Posterior vena cava (tissue), 2 donors: ENCODE measurements around the gene RNLS. TPM values are rescaled to one million over a fixed set of nuclear protein-coding genes. Genes with fewer than 3 reads are reported as not detected.

ENCODE experiments used
- DNase-seq: peaks from one replicate; pipeline ENCODE4 v3.0.0-alpha.2; 2020; ENCODE audit warnings: low spot score
- intact Hi-C, 2 donors: fragments of 100-400 bp; cut with DNase I; formaldehyde crosslinking; loops; one replicate each; pipeline versions ENCODE4 v1.14.1 to v1.14.2; 2022 to 2023
- total RNA-seq, 2 donors: library from RNA; stranded (reverse); fragmentation: NEBNext Ultra II Directional; extraction: Animal tissue kit (Norgen Biotek cat#: 25700); gene quantifications; one replicate each; pipeline ENCODE4 v1.2.1, GENCODE V29; 2021
- donor health status: DM: yes; HTN: yes; CAD: no.
- donor health status: DM: yes; HTN: yes; CAD: no.

Gene RNLS
- total RNA-seq, 2 donors from 2014 or later = 6.3 to 11.2 TPM

DNA sequence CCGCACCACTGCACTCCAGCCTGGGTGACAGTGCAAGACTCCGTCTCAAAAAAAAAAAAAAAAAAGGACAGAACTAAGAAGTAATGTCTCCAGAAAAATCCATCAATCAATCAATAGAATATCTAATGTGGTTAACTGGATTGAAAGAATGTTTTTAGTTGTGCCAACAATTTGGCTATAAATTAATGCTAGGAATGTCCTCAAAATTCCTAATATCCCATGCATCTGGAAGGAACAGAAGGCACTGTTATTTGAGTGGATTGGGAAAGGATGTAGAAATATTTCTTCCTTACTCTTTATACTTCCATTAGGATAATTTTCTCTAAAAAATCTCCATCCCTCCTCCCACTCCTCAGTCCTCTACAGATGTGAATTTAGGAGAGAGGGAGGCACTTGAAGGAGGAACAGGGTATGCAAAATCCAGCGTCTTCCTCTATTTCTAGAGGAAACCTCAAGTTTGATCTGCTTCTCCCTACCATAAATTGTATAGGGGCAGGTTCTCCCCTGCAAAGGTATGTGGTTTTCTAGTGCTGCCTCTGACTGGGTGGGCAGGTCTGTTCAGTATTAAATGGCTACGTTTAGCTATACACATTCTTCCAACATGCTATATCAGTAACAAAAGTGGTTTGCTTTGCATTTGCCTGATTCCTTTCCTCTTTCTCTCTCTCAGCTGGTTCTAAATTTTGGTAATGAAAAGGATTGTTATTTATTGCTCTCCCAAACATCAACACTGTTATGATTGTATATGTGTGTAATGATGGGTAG lies 54.1 kb downstream of the RNLS start:
- DNase-seq = no peak
- intact Hi-C loops = no loop called here

DNA sequence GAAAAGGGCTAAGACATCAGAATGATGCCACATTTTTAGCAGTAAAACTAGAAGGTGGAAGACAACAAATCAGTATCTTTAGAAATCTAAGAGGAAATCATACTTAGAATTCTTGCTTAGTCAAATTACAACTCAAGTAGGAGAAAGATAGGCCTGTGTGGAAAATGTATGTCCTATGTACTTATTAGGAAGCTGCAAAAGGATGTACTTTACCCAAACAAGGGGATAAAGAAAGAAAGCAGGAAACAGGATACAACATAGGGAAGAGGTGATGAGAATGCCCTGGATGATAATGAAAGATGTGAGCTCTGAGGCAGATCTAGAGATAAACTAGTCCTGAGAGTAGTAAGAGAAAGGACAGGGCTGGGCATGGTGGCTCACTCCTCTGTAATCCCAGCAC lies 54.9 kb downstream of the RNLS start:
- no peak for DNase-seq
- intact Hi-C loops = no loop called here

DNA sequence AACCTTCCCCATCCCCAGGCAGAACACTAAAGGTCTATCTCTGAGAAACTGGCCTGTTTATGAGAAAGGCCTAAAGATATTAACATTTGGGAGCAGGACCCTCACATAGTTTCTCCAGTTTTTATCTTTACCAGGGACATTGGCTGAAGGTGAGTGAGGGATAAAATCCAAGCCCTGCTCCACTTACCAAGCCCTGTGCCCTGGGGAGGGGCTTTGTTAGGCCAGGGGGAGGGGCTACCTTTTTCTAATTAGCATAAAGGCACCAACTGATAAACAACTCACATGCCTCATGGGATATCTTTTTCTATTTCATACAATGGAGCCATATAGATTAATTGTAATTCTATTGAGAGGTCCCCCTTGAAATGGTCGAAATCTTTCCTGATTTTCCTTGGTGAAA lies 55.9 kb downstream of the RNLS start:
- DNase-seq = no peak
- intact Hi-C loops = no loop called here

DNA sequence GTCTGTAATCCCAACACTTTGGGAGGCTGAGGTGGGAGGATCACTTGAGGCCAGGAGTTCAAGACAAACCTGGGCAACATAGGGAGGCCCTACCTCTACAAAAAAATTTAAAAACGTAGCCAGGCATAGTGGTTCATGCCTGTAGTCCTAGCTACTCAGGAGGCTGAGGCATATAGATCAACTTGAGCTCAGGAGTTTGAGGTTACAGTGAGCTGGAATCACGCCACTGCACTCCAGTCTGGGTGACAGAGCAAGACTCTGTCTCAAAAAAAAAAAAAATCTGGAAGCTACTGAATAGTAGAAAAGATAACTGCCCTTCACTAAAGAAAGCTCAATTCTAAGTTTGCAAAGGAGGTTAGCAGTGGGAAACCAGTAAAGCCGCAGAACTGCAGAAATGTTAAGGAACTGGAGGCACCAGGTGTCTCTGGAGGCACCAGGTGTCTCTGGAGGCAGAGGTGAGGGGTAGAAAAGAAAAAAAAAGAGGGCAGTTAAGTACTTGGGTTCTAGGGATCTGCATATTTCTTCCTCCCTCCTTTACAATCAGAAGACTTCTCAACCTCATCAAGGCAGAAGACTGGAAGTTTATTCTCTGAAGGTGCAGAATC lies 56.5 kb downstream of the RNLS start:
- intact Hi-C loops = no loop called here
- no peak for DNase-seq

DNA sequence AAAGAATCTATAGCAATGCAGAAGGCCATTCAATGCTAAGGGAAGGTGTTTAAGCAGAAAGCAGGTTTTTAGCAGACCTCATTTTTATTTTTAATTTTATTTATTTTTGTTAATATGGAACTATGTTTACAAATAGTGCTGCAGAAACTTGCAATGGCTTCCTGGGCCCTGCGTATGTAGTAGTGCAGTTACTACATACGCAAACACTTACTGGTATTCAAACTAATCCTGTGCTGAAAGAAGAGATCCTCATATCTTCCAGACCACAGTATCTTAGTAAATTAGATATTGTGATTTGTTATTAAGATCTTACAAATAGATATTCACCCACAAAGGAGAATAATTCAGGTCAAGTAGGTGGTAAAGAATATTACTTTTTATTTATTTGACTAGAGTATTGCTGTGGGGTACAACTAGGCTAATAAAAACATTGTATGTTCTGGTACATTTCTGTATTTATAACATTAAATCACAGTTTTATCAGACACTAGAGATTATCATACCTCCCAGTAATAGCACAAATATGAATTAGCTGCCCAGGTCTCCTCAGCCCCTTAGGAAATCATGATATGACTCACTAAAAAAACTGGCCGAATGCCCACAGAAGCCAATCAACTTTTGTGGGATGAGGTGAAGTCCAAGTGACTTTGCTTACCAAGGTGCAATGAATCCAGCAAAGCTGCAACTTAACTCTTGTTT lies 57.6 kb downstream of the RNLS start:
- no peak for DNase-seq
- intact Hi-C loops = no loop called here

DNA sequence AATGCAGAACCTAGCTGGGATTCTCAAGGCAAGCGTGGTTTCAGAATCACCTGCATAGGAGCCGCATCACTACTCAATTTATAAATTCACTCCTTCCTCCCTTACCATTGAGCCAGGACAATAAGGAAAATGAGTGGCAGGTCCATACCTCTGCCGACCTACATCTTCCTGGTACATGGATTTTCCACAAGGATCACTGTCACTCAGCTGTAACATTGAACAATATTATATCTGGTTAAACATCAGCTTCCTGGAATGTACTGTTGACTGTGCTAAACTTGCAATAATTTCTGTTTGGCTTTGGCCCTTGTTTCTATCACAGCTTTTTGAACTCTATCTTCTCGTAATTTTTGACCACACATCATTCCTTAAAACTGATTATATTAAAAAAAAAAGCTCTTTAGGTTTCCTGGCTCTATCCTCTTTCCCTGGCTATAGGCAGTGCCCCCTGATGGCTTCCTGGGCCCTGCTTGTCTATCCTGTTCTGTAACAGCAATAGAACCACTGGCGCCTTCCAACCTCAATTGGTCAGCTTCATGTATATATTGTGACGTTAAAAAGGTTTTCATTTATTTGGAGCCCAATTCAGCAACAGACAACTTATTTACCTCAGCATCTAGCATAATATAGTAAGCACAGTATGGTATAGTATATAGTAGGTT lies 59.2 kb downstream of the RNLS start:
- no peak for DNase-seq
- intact Hi-C loops = no loop called here

DNA sequence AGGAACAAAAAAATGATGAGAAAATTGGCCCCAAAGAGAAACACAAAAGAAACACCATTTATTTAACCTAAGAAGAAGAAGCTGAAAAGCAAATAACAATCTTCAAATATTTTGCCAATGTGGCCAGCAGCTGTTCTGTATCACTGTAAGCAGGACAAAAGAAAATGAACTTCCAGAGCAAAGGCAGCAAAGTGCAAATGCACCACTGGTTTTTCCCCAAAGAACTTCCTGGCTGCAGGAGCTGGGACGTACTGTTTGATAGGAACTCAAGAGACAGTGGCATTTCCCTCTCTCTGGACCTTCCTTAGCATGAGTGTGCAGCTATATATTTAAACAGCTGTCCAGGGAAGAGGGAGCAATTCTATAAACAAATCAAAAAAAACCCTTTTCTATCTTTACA lies 60.4 kb downstream of the RNLS start:
- intact Hi-C loops = no loop called here
- no peak for DNase-seq

DNA sequence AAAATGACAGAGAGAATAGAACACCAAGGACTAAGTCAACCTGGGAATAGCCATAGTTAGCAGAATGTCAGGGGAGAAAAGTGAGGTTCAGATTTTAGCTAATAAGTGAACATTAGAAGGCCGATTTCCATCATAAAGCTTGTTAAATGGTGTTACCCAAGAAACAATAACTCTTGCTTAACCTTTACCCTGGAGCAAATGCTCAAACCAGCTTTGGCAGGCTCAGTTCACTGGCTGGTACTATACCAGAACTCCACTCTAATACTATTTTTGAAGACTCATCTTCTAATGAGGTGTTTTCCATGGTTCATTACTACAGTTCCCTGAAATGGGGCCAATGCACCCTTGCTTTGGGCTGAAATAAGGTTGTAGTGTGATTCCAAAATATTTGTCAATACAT lies 61.3 kb downstream of the RNLS start:
- intact Hi-C loops = no loop called here

DNA sequence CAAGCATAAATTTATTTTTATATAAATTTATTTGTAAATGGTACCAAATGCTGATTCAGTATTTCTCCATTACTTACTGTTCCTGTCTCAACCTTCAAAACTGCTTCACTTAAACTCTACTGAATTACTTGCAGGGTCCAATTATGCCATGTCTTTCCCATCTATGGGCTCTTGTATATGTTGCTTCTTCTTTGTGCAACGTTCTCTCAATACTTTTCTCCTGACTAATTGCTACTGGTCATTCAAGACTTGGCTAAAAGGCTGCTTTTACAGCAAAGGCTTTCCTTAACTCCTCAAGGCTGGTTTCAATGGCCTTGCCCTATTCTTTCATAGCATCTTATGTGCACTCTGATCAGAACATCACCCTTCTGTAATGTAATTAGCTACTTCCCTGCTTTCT lies 67.9 kb downstream of the RNLS start:
- intact Hi-C loops = no loop called here
- DNase-seq = no peak

More for the DNA sequence above, 61.3 kb downstream of the RNLS start:
- no peak for DNase-seq

DNA sequence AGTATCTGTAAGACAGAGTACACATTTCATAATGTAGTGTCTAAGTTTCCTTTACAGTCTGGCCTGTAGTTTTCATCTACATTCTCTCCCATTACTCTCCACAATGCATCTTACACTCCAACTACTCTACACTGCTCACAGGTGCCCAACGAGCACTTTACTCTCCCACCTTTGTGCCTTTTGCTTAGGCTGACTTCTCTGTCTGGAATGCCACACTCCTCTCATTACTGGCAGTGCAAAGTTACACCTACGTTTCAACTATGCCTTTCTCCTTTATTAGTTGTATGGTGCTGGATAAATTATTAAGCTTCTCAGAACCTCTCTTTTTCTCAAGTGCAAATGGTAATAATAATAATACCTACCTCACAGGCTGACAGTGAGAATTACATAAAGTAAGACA lies 70.5 kb downstream of the RNLS start:
- no peak for DNase-seq
- intact Hi-C loops = no loop called here

DNA sequence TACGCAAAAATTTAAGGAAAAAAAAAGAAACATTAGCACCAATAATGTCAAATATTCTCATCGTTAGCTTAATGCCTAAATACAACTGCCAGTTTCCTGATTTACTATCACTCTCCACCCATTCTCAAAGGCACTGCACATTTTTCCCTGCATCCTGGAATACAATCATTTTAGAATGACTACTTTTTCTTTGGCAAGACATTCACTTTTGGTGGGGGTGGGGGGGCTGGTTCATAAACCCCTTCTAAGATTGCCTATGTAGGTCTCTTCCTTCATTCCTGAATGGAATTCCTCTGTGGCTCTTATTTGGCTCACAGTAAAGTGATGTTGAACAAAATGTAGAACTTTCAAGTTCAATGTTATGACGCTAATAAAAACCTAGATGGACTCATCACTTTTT lies 74.3 kb downstream of the RNLS start:
- intact Hi-C loops = no loop called here

DNA sequence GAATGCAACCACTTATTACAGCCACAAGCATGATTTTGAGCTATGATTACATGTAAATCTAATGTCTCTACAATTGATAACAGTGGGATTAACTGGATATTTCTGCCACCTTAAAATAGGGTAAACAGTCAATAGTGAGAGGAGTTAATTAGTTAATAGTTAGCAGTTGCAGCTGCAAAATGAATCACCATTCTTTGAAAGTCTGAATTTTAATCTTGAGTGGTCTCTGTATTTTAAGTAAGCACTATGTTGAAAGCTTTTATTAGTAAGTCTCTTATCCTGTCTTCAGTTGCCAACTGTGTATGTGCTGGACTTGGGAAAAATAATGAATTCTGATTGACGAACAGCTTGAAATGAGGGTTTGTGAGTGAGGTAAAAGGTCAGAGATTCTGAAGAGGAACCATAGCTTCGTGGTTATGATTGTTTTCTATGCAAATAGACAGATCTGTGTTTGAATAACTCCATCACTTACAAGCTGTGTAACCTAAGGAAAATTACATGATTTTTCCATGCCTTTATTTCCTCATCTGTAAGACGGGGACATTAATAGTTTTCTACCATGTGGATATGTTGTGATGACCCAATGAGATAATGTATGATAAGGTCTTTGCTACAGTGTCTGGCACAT lies 75.2 kb downstream of the RNLS start:
- intact Hi-C loops = no loop called here

More for the DNA sequence above, 74.3 kb downstream of the RNLS start:
- DNase-seq = no peak

DNA sequence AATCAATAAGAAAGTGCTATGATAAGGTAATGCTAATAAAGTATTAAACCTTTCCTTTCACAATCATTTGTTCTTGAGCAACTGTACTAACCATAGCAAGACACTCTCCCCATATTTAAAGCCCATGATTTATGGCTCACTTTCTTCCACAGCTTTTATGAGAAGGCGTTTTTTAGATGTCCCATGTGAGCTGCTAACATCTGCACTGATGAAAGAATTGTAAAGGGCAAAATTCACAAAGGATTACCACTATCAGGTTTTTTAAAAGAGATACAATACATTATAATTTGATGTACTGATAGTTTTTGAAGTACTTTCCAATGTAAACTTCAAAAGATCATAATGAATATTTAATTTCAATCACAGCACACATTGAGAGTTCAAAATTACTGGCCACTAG lies 75.7 kb downstream of the RNLS start:
- DNase-seq = no peak
- intact Hi-C loops = no loop called here

More for the DNA sequence above, 75.2 kb downstream of the RNLS start:
- no peak for DNase-seq

DNA sequence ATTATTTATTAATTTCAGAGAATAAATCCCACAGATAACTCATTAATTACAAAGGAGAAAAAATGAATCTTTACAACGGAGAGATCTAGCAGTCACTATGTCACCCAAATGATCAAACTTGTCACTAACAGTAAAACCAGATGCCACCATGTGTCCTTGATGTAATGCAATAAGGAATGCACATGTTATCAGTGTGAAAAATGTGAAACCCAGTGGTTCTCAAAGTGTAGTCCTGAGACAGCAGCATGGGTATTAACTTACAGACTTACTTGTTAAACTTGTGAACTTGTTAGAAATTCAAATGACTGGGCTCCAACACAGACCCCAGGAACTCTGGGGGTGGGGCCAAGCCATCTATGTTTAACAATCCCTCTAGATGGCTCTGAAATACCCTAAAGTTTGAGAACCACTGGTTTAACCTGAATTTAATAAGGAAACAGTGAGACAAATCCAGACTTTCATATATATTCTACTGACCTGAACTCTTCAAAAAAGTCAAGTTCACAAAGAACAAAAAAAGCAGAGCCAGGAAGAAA lies 77.4 kb downstream of the RNLS start:
- intact Hi-C loops = no loop called here
- DNase-seq = no peak

DNA sequence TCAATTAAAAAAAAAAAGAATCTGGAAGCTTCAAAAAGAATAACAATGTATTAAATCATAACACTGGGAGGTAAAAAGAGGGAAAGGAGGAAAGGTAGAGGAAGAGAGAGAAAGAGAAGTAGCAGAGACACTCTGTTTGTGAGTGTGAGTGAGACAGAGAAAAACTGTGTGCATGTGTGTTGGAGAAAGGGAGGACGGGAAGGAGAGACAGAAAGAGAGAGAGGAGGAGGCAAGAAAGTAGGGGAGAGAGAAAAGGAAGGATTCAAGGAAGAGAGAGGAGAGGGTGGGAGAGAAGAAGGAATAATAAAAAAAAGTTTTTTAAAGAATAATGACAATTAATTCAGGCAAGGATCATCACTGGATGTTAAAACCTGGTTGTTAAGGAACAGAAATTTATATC lies 77.9 kb downstream of the RNLS start:
- intact Hi-C loops = no loop called here

DNA sequence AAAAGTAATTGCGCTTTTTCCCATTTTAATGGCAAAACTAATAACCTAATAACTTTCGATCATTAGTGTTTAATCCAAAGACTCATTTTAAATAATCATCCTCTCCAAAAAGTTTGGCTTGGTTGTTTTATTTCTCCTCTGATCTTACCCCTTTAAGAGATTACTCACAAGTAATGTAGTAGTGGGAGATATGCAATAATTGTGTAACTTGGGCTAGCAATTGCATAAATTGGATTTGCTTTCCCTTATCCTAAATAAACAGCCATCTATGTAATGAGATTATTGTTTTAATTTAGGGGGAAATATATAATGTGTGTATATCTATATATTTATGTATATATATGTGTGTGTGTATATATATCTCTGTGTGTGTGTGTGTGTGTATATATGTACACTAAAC lies 82.5 kb downstream of the RNLS start:
- DNase-seq = no peak
- intact Hi-C loops = loop anchor here in 1 of 2 donors (2.0 kb wide), 1 partner anchor 70 kb away; no protein-coding TSS in a partner anchor

More for the DNA sequence above, 77.9 kb downstream of the RNLS start:
- no peak for DNase-seq

DNA sequence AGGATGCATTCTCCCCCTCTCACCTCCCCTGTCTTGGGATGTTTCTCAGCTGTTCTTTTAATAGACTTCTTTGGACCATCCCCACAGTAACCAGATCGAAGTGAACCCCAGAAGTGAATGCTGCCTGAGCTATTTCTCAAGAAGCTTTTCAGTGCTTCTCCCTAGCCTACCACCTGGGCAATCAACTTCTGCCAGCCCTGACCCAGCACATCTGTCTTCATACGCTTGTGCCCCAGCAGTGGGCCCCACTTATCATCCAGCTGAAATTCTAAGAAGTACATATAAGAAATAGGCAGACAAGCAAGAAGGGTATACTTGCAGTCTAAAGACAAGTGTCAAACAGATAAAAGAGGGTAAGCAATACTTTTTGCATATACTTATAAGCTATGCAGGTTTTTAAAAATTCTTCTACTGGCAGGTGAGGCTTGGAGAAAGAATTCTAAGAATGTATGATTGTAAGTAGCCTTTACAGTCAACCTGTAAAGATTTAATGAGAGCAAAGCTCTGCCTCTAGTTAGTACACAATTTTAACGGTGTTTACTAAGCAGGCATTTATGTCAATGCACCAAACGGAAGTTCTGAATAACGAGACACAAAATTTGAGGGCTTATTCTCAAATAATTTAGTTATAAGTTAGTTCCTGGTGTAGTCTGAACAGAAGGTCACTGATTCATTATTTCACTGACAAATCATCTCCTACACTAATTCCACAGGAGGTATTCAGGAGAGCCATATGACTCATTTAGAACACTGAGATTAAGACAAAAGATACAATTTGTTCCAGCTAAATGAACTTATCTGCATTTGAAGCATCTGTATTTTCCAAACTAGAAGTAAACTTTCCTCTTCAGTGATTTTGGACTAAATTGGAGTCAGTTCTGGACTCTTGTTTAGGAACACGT lies 83.3 kb downstream of the RNLS start:
- intact Hi-C loops = loop anchor here in 1 of 2 donors (2.0 kb wide), 1 partner anchor 71 kb away; no protein-coding TSS in a partner anchor
- no peak for DNase-seq

DNA sequence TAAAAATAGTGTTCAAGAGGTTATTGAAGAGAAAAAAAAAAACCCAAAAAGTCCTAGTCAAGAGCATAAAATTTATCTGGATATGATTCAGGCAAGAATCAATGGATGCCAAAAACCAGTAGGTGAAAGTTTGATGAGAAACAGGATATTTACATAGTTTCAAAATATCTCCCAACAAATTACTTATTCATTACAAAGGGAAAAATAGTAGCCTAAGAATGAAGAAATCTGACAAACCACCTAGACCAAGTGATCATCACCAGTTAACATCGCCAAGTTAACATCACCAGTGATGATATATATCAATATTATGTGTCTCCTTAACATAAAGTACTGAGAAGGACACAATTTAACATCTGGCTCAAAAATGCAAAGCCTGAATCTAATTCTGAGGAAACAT lies 85.2 kb downstream of the RNLS start:
- intact Hi-C loops = no loop called here
- DNase-seq = no peak
